Measurements from ENCODE around the gene SNTG2.

Gene SNTG2

DNA sequence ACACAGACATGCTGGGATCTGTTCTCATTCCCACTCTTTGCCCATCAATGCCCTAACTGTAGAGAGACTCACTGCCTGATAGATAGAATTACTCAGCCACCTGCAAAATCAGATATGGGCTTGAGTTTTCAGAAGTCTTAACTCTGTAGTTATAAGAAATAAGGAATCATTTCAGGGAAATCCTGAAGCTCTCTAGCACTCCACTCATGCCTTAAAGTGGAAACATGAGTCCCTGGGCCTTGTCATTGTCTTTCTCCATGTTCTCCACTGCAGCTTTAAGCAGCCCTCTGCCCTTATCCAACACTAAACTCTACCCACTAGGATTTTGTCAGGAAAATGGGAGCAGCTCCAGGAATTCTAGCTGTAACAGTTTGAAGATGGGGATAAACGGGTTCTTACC is 192.5 kb downstream of the SNTG2 start:
- no peak for DNase-seq (ENCODE audit: low read depth)
- no peak for TF ChIP-seq CTCF (IDR thresholded peaks at IDR 0.05; ENCODE audit: insufficient read depth, low read depth, low read length, missing control alignments)
- no peak overlapping the region for H3K4me3 ChIP-seq (ENCODE audit: low read depth, low read length)

- TF ChIP-seq CTCF (IDR thresholded peaks at IDR 0.05; ENCODE audit: insufficient read depth, low read depth, low read length, missing control alignments) = no peak
- no peak overlapping the region for H3K4me3 ChIP-seq (ENCODE audit: low read depth, low read length)
- DNase-seq (ENCODE audit: low read depth) = no peak
Observed at GRCh38 chr2:1147873-1148612, 197.4 kb downstream of the SNTG2 start.

DNA sequence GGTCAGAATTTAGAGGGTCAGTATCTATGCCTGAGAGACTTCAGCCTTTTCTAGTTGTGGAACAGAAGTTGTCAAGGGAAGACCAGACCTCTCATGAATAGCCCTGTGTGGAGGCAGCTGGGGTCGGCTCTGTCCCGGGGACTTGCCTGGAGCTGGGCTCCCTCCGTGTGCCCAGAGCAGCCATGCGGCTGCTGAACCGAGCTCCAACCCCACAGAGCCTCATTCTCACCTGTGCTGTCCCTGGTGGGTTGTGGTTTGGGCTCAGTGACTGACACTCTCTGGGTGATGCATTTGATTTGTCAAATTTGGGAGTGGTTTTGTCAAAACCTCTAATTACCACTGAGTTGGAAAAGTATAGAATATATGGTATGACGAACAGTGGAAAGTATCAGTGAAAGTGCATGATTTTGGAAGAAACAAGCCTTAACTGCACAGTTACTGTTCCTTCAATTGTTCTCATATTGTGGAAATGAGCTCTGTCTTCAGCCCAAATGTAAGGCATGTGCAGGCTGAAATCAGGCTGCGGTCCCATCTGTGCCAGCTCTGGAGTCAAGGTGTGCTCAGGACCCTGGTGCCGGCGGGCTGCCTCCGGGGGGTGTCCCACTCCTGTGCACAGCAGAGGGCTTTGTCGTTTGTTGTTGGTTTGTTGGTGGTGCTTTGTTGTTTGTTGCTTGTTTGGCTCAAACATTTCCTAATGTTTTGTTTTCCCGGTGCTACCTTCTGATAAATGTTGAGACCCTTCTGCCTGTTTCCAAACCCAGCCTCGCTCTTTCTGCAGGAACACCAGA is 200.3 kb downstream of the SNTG2 start:
- no peak for TF ChIP-seq CTCF (IDR thresholded peaks at IDR 0.05; ENCODE audit: insufficient read depth, low read depth, low read length, missing control alignments)

GRCh38 chr2:1152375-1152774 is 201.7 kb downstream of the SNTG2 start:
- H3K4me3 ChIP-seq (ENCODE audit: low read depth, low read length) = no peak overlapping the region
- TF ChIP-seq CTCF (IDR thresholded peaks at IDR 0.05; ENCODE audit: insufficient read depth, low read depth, low read length, missing control alignments) = no peak
- DNase-seq (ENCODE audit: low read depth) = no peak

More for the DNA sequence above, 200.3 kb downstream of the SNTG2 start:
- no peak overlapping the region for H3K4me3 ChIP-seq (ENCODE audit: low read depth, low read length)
- DNase-seq (ENCODE audit: low read depth) = no peak

- H3K4me3 ChIP-seq (ENCODE audit: low read depth, low read length) = no peak overlapping the region
- DNase-seq (ENCODE audit: low read depth) = no peak
- no peak for TF ChIP-seq CTCF (IDR thresholded peaks at IDR 0.05; ENCODE audit: insufficient read depth, low read depth, low read length, missing control alignments)
Observed at GRCh38 chr2:1153920-1154319, 203.3 kb downstream of the SNTG2 start.

DNA sequence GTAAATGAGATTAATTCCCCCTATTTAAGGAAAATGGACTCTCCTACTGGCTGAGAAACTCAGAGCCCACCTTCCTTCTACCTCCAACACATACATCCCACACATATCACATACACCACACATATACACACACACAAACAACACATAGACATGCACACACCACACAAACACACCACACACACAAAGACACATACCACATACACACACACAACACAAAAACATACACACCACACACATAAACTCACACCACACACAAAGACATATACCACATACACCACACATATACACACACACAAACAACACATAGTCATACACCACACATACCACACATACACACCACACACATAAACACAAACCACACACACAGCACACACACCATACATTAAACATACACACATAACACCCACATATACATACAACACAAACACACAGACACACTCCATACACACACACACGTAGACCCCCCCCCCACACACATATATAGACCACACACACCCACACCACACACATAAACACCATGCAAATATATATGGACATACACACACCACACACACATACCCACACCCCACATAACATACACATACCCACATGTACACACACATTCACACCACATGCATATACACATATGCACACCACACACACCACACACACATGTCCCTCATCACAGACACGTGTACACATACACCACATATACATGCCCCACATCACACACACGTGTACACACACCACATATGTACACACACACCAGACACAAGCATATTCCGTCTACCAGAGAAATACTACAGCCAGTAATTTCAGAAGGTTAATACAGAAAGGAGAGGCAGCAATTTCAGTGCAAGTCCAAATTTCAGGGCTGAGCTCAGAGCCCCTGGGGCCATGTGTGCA is 204.3 kb downstream of the SNTG2 start:
- H3K4me3 ChIP-seq (ENCODE audit: low read depth, low read length) = no peak overlapping the region
- no peak for TF ChIP-seq CTCF (IDR thresholded peaks at IDR 0.05; ENCODE audit: insufficient read depth, low read depth, low read length, missing control alignments)

More for the DNA sequence above, 204.3 kb downstream of the SNTG2 start:
- DNase-seq (ENCODE audit: low read depth) = no peak

Measured in GM12865 (cell line).